Frontal cortex (tissue), 4 donors: Measurements from ENCODE around the gene SLC9A4. TPM values are rescaled to one million over a fixed set of nuclear protein-coding genes. Genes with fewer than 3 reads are reported as not detected.

Source experiments
- DNase-seq, 2 donors: peaks; one replicate each; pipeline ENCODE4 v3.0.0; 2012; ENCODE audit warnings: low spot score in 2 of 2
- FAIRE-seq: peaks from 2 replicates; lab custom pipeline; 2012; peaks lifted over from hg19 to GRCh38; lab: Jason Lieb, UNC
- total RNA-seq: library from RNA; depleted of rRNA; stranded (reverse); fragments of >200 nt; gene quantifications from one replicate; pipeline ENCODE4 v1.2.3, GENCODE V29; 2014
- donor health status: control.
- donor health status: control.
- donor health status: control.

Gene SLC9A4
- total RNA-seq, 1 donor from 2014 or later: under 0.01 TPM

GRCh38 chr2:102492006-102492405 lies 19.0 kb downstream of the SLC9A4 start:
- FAIRE-seq (no peak), DNase-seq (no peak)

DNA sequence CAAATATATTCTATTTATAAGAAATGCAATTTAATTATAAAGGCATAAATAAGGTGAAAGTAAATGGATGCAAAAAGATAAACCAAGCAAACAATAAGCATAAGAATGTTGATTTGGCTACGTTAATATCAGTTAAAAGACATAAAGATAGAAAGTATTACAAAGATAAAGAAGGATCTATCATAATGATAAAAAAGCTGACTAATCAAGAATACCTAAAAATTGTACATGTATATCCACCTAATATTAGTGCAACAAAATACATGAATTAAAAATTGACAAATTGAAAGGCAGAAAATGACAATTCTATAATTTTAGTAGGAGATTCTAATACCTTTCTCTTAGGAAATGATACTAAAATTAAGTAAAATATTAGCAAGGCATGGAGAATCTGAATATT lies 21.5 kb downstream of the SLC9A4 start:
- no peak for DNase-seq

DNA sequence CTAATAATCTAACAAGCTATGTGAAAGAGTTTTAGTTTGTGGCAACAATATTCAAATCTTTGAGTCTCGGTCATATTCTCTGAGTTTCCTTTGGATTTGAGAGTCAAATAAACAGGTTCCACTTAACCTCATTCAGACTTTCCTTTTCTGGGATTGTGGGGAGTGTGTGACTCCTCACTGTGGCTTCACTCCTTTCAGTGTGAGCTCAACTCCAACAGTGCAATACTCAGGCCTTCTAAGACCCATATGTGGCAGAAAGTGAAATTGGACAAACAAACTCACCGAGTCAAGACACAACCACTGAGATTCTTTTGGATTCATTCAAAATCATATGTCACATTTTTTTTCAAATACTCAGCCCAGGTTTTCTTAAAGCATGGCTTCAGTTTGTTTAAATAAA lies 25.4 kb downstream of the SLC9A4 start:
- DNase-seq (no peak), FAIRE-seq (no peak)

More for the DNA sequence above, 21.5 kb downstream of the SLC9A4 start:
- FAIRE-seq: no peak

GRCh38 chr2:102499558-102499957 lies 26.5 kb downstream of the SLC9A4 start:
- DNase-seq: no peak
- no peak for FAIRE-seq

DNA sequence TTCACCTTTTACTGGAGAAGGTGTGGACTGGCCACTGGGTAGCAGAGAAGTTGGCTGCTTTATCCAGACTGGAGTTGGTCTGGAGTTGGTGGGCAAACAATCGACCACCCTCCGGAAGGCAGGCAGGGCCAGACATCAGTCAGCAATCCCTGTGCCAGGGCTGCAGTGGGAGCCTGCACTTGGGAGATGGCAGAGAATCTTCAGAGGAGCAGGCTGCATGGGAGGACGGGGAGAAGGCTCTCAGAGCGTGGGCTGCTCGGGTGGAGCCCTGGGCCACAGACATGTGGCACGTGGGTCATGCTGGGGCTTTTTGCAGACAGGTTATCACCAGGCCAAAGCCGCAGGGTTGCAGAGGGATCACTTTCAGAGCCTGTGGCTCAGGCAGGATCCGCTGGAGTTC lies 29.6 kb downstream of the SLC9A4 start:
- FAIRE-seq: no peak
- no peak for DNase-seq

- FAIRE-seq (no peak), DNase-seq (no peak)
Measured at GRCh38 chr2:102504833-102505232, 31.8 kb downstream of the SLC9A4 start.

DNA sequence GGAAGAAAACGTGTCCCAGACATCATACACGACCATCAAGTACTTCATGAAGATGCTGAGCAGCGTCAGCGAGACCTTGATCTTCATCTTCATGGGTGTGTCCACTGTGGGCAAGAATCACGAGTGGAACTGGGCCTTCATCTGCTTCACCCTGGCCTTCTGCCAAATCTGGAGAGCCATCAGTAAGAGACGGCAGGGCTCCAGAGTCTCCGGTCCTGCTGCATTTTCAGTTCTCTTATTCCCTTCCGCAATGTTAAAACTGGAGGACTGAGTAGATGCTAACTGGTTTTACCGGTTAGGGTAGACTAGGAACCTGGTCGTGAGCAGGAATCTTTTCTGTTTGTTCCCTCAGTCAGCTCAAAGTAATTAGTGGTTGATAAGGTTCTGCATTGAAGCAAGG lies 32.3 kb downstream of the SLC9A4 start:
- FAIRE-seq (no peak), DNase-seq (no peak)

DNA sequence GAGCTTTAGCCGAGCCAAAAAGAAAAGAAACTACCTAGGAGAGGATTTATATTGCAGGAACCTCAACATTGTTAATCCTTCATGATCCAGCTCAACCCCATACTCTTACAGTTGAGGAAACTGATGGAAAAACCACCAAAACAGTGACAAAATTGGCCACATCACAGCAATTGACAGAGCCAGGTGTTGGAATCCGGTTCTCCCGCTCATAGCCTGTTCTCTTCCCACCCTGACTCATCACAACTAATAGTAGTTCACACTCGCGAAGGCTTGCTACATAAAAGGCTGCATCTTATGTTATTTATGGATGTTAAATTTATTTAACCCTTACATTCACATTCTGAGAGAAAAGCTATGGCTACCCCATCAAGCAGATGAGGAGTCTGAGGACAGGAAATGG lies 33.7 kb downstream of the SLC9A4 start:
- DNase-seq (no peak), FAIRE-seq (no peak)

GRCh38 chr2:102508863-102509262 lies 35.8 kb downstream of the SLC9A4 start:
- no peak for FAIRE-seq
- DNase-seq: no peak

- DNase-seq: no peak
- FAIRE-seq: no peak
Measured at GRCh38 chr2:102509749-102510148, 36.7 kb downstream of the SLC9A4 start.

GRCh38 chr2:102510791-102511575 lies 38.0 kb downstream of the SLC9A4 start:
- no peak for DNase-seq
- peak; percentile 94 for FAIRE-seq

DNA sequence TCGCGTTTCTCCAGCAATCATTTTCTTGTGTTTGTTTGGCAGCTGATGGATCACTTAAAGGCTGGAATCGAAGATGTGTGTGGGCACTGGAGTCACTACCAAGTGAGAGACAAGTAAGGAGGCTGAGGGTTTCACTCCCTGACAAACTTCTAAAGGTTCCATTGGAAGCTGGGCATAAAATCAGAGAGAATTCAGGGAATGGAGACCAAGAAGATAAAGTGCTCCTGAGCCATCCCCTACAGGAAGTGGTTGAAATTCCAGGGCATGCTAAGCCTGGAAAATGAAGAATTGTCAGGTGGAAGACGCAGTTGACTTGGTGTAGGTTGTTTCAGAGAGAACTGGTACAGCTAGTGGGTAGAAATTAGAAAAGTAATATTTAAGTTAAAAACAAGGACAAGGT lies 39.1 kb downstream of the SLC9A4 start:
- DNase-seq (no peak), FAIRE-seq (no peak)

GRCh38 chr2:102513355-102513939 lies 40.4 kb downstream of the SLC9A4 start:
- DNase-seq (no peak), FAIRE-seq (no peak)

- no peak for DNase-seq
- no peak for FAIRE-seq
Measured at GRCh38 chr2:102514061-102514785, 41.2 kb downstream of the SLC9A4 start.

DNA sequence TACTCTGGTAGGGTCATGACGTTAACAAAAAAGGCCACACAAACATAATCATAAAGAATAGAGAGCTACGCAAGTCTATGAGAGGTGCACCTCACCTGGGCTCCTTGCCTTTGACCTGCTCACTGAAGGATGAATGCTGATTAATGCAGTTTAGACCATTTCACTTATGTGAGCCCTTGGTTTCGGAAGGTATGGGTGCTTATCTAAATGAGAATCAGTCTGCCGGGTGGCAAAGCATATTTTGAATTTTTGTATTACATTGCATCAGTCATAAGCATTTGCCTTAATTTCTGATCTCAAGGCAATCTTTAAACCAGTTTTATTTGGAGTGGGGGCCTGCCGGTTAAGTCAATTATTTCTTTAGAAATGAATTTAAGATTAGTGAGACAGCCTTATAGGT lies 42.8 kb downstream of the SLC9A4 start:
- FAIRE-seq (no peak), DNase-seq (no peak)

GRCh38 chr2:102518170-102518569 lies 45.1 kb downstream of the SLC9A4 start:
- DNase-seq (no peak), FAIRE-seq (no peak)

GRCh38 chr2:102520009-102520408 lies 47.0 kb downstream of the SLC9A4 start:
- FAIRE-seq (no peak), DNase-seq (no peak)

DNA sequence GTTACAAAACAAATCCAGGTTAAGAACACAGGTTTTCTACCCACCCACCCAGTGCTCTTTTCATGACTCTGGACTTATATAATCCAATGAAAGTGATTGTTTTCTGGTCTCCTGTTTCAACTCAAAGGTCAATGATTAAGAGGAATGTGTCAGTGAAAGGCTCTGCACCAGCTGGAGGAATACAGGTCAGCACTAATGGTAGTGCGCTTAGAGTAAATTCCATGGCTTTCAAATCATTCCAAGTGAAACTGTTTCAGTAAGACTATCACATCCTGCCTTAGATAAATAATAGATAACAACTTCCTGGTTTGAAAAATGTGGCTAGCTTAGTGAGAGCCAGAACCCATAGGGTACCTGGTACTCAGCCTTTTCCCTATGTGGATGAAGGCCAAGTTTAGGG lies 47.8 kb downstream of the SLC9A4 start:
- DNase-seq: no peak
- no peak for FAIRE-seq

GRCh38 chr2:102522162-102522561 lies 49.1 kb downstream of the SLC9A4 start:
- no peak for FAIRE-seq

DNA sequence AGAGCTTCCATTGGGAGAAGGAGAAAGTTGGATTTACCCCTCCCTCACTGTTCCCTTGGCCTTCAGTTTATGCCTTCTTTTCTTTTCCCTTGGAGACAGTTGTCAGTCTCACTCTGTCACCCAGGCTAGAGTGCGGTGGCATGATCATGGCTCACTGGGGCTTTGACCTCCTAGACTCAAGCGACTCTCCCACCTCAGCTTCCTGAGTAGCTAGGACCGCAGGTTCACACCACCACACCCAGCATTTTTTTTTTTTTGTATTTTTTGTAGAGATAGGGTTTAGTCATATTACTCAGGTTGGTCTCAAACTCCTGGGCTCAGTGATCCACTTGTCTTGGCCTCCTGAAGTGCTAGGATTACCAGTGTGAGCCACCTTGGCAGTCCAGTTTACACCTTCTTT lies 49.9 kb downstream of the SLC9A4 start:
- DNase-seq: no peak
- no peak for FAIRE-seq

More at GRCh38 chr2:102522162-102522561, 49.1 kb downstream of the SLC9A4 start:
- no peak for DNase-seq

GRCh38 chr2:102523651-102524050 lies 50.6 kb downstream of the SLC9A4 start:
- FAIRE-seq: no peak

More at GRCh38 chr2:102523651-102524050, 50.6 kb downstream of the SLC9A4 start:
- no peak for DNase-seq
